Trophoblast cell (in vitro differentiated cells and primary cell): ENCODE results near the gene EPHB1.
A peak's percentile ranks its signal among the peaks of the same experiment; 100 is the strongest.

Source experiments
- DNase-seq, 2 donors: peaks; one replicate each; pipeline ENCODE4 v3.0.0-alpha.2; 2016
- H2AFZ ChIP-seq: 2 replicates; pipeline ENCODE4 v1.6.1; 2013; ENCODE audit warnings: low read length, moderate library complexity, mild to moderate bottlenecking; ENCODE audit not compliant: insufficient read depth, poor library complexity
- H2AK5ac ChIP-seq: 2 replicates; pipeline ENCODE4 v1.6.1; 2013; ENCODE audit warnings: mild to moderate bottlenecking, low read length
- H2BK120ac ChIP-seq: 2 replicates; pipeline ENCODE4 v1.6.1; 2013; ENCODE audit warnings: low read length, mild to moderate bottlenecking, moderate library complexity; ENCODE audit not compliant: insufficient read depth, poor library complexity
- H2BK12ac ChIP-seq: 2 replicates; pipeline ENCODE4 v1.6.1; 2013; ENCODE audit warnings: mild to moderate bottlenecking, low read length, moderate library complexity
- H2BK5ac ChIP-seq: 2 replicates; pipeline ENCODE4 v1.6.1; 2013; ENCODE audit warnings: low read length, low read depth, moderate library complexity, mild to moderate bottlenecking; ENCODE audit not compliant: poor library complexity
- H3K14ac ChIP-seq: 2 replicates; pipeline ENCODE4 v1.6.1; 2013; ENCODE audit warnings: mild to moderate bottlenecking, low read length
- H3K18ac ChIP-seq: 2 replicates; pipeline ENCODE4 v1.6.1; 2013; ENCODE audit warnings: mild to moderate bottlenecking, low read length
- H3K23ac ChIP-seq: 2 replicates; pipeline ENCODE4 v1.6.1; 2013; ENCODE audit warnings: low read length
- H3K27ac ChIP-seq: 2 replicates; pipeline ENCODE4 v1.5.1; 2013; ENCODE audit warnings: low read depth, mild to moderate bottlenecking, inconsistent platforms, low read length, moderate library complexity
- H3K27me3 ChIP-seq: 2 replicates; pipeline ENCODE4 v1.6.1; 2013; ENCODE audit warnings: inconsistent platforms, mild to moderate bottlenecking, low read length, moderate library complexity; ENCODE audit not compliant: insufficient read depth
- H3K36me3 ChIP-seq, 2 experiments: 1 replicate in 1 of 2; 2 replicates in 1 of 2; pipeline ENCODE4 v1.6.1; 2013; ENCODE audit warnings: low read length in 2 of 2, mild to moderate bottlenecking in 2 of 2, moderate library complexity in 1 of 2; ENCODE audit not compliant: insufficient read depth in 2 of 2, control insufficient read depth in 1 of 2
- H3K4ac ChIP-seq: 2 replicates; pipeline ENCODE4 v1.6.1; 2013; ENCODE audit warnings: low read depth, mild to moderate bottlenecking, low read length, moderate library complexity
- H3K4me1 ChIP-seq, 2 experiments: 1 replicate in 1 of 2; 2 replicates in 1 of 2; pipeline ENCODE4 v1.6.1; 2013; ENCODE audit warnings: low read length in 2 of 2, mild to moderate bottlenecking in 2 of 2, moderate library complexity in 1 of 2; ENCODE audit not compliant: insufficient read depth in 2 of 2, control insufficient read depth in 1 of 2
- H3K4me2 ChIP-seq: 2 replicates; pipeline ENCODE4 v1.6.1; 2013; ENCODE audit warnings: inconsistent platforms, mild to moderate bottlenecking, low read length, moderate library complexity
- H3K4me3 ChIP-seq: 2 replicates; pipeline ENCODE4 v1.5.1; 2013; ENCODE audit warnings: mild to moderate bottlenecking, low read depth, low read length, inconsistent platforms
- H3K79me1 ChIP-seq: one replicate; pipeline ENCODE4 v1.6.1; 2013; ENCODE audit warnings: low read length
- H3K79me2 ChIP-seq: 2 replicates; pipeline ENCODE4 v1.6.1; 2013; ENCODE audit warnings: low read length, mild to moderate bottlenecking; ENCODE audit not compliant: control insufficient read depth, insufficient read depth, poor library complexity
- H3K9ac ChIP-seq: 2 replicates; pipeline ENCODE4 v1.6.1; 2013; ENCODE audit warnings: mild to moderate bottlenecking, low read length
- H3K9me3 ChIP-seq: 2 replicates; pipeline ENCODE4 v1.6.1; 2013; ENCODE audit warnings: low read depth, mild to moderate bottlenecking, control low read depth, inconsistent platforms, low read length; ENCODE audit not compliant: insufficient read depth
- H4K12ac ChIP-seq: 2 replicates; pipeline ENCODE4 v1.6.1; 2013; ENCODE audit warnings: low read depth, mild to moderate bottlenecking, low read length, moderate library complexity
- H4K8ac ChIP-seq: 2 replicates; pipeline ENCODE4 v1.6.1; 2013; ENCODE audit warnings: low read depth, mild to moderate bottlenecking, low read length, moderate library complexity
- H4K91ac ChIP-seq: one replicate; pipeline ENCODE4 v1.6.1; 2013; ENCODE audit warnings: low read depth, mild to moderate bottlenecking, low read length, moderate library complexity
- WGBS: extraction: QIAGEN DNeasy Blood & Tissue Kit; methylation state at CpG from one replicate; pipeline ENCODE4 v1.1.7; 2013; ENCODE audit warnings: missing lambda C conversion rate; ENCODE audit not compliant: insufficient read length, insufficient coverage; ENCODE audit errors: extremely low coverage; 5-methylcytosine and 5-hydroxymethylcytosine counted together

EPHB1 gene

GRCh38 chr3:134922101-134922500 lies 127.0 kb downstream of the EPHB1 start:
- WGBS, result no CpG with 5 or more reads among the region's 3 CpGs
- H2AFZ ChIP-seq, result no peak overlapping the region
- H4K12ac ChIP-seq, result no peak overlapping the region
- H2AK5ac ChIP-seq, result no peak overlapping the region
- H3K18ac ChIP-seq, result no peak overlapping the region
- H3K79me2 ChIP-seq, result no peaks in the 10 kb centered on the region
- no peak overlapping the region for H4K8ac ChIP-seq
- no peak overlapping the region for H3K14ac ChIP-seq
- no peak overlapping the region for H3K9ac ChIP-seq
- H3K36me3 ChIP-seq, result no peaks in the 10 kb centered on the region
- no peak overlapping the region for H2BK12ac ChIP-seq
- H3K4me1 ChIP-seq, result no peaks in the 10 kb centered on the region
- no peak overlapping the region for H4K91ac ChIP-seq
- peaks cover 2% of the 10 kb centered on the region for H3K9me3 ChIP-seq
- DNase-seq, result no peak
- no peak overlapping the region for H3K4me2 ChIP-seq
- no peak overlapping the region for H3K4me3 ChIP-seq
- no peaks in the 10 kb centered on the region for H3K27me3 ChIP-seq
- H3K79me1 ChIP-seq, result no peaks in the 10 kb centered on the region
- no peak overlapping the region for H3K27ac ChIP-seq
- no peak overlapping the region for H2BK120ac ChIP-seq
- no peak overlapping the region for H3K23ac ChIP-seq
- H2BK5ac ChIP-seq, result no peak overlapping the region
- H3K4ac ChIP-seq, result no peak overlapping the region

- Histone ChIP-seq H3K9me3 (peaks cover 2% of the 10 kb centered on the region), H2BK120ac (no peak overlapping the region), H3K14ac (no peak overlapping the region), H3K36me3 (no peaks in the 10 kb centered on the region), H3K4me2 (no peak overlapping the region), H4K91ac (no peak overlapping the region), H4K8ac (no peak overlapping the region), H3K27ac (no peak overlapping the region), H3K79me2 (no peaks in the 10 kb centered on the region), H2AFZ (no peak overlapping the region), H3K9ac (no peak overlapping the region), H2AK5ac (no peak overlapping the region), H3K4me1 (no peaks in the 10 kb centered on the region), H3K18ac (no peak overlapping the region), H3K27me3 (no peaks in the 10 kb centered on the region), H3K4ac (no peak overlapping the region), H3K23ac (no peak overlapping the region), H2BK12ac (no peak overlapping the region), H4K12ac (no peak overlapping the region), H3K4me3 (no peak overlapping the region), H3K79me1 (no peaks in the 10 kb centered on the region), H2BK5ac (no peak overlapping the region)
- no peak for DNase-seq
- WGBS, result no CpG with 5 or more reads among the region's 6 CpGs
Observed at GRCh38 chr3:134922866-134923265, 127.8 kb downstream of the EPHB1 start.

- no peak overlapping the region for H4K12ac ChIP-seq
- no peak overlapping the region for H4K8ac ChIP-seq
- H3K18ac ChIP-seq, result no peak overlapping the region
- H3K14ac ChIP-seq, result no peak overlapping the region
- no peaks in the 10 kb centered on the region for H3K79me2 ChIP-seq
- H3K23ac ChIP-seq, result no peak overlapping the region
- no peak for DNase-seq
- H2BK120ac ChIP-seq, result no peak overlapping the region
- H2AK5ac ChIP-seq, result no peak overlapping the region
- H2AFZ ChIP-seq, result no peak overlapping the region
- H2BK5ac ChIP-seq, result no peak overlapping the region
- H3K79me1 ChIP-seq, result no peaks in the 10 kb centered on the region
- WGBS, result no CpG with 5 or more reads among the region's 1 CpG
- no peak overlapping the region for H3K4me3 ChIP-seq
- H3K36me3 ChIP-seq, result no peaks in the 10 kb centered on the region
- no peak overlapping the region for H4K91ac ChIP-seq
- no peak overlapping the region for H3K4ac ChIP-seq
- no peak overlapping the region for H3K9ac ChIP-seq
- no peaks in the 10 kb centered on the region for H3K4me1 ChIP-seq
- H3K4me2 ChIP-seq, result no peak overlapping the region
- H3K9me3 ChIP-seq, result peaks cover 2% of the 10 kb centered on the region
- H3K27ac ChIP-seq, result no peak overlapping the region
- H2BK12ac ChIP-seq, result no peak overlapping the region
- H3K27me3 ChIP-seq, result no peaks in the 10 kb centered on the region
Observed at GRCh38 chr3:134923286-134923685, 128.2 kb downstream of the EPHB1 start.

GRCh38 chr3:134927599-134927998 lies 132.5 kb downstream of the EPHB1 start:
- Histone ChIP-seq H2BK120ac (no peak overlapping the region), H4K12ac (no peak overlapping the region), H2BK5ac (no peak overlapping the region), H3K14ac (no peak overlapping the region), H2AK5ac (no peak overlapping the region), H4K8ac (no peak overlapping the region), H3K27me3 (no peaks in the 10 kb centered on the region), H2AFZ (no peak overlapping the region), H3K9me3 (peaks cover 2% of the 10 kb centered on the region), H3K27ac (no peak overlapping the region), H3K4me1 (no peaks in the 10 kb centered on the region), H2BK12ac (no peak overlapping the region), H4K91ac (no peak overlapping the region), H3K4me3 (no peak overlapping the region), H3K79me1 (no peaks in the 10 kb centered on the region), H3K4ac (no peak overlapping the region), H3K23ac (no peak overlapping the region), H3K36me3 (no peaks in the 10 kb centered on the region), H3K18ac (no peak overlapping the region), H3K9ac (no peak overlapping the region), H3K79me2 (no peaks in the 10 kb centered on the region), H3K4me2 (no peak overlapping the region)
- no CpG with 5 or more reads among the region's 1 CpG for WGBS
- peak; percentile 10 to 42 for DNase-seq
